Measurements from ENCODE around the gene CAMKMT.

The CAMKMT gene

DNA sequence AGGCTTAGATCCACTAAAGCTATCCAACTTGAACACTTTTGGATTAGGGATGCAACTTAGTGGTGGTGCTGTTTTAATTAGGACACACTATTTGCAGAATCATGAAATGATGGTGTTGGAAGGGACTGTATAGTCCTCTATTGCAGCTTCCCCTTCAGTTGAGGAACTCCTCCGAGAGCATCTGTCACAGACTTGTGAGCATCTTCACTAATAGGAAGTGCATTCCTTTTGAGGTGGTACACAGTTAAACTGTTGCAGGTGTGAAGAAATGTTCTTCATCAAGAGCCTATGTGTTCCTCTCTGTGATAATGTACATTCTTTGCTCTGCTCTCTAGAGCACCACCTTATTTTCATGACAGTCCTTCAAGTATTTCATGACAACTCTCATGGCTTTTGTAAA lies 197.4 kb downstream of the CAMKMT start:
- H3K27me3 ChIP-seq (ENCODE audit: insufficient read depth, poor library complexity, severe bottlenecking): no peaks in the 10 kb centered on the region
- H3K36me3 ChIP-seq (ENCODE audit: low read depth): no peaks in the 10 kb centered on the region
- no peaks in the 10 kb centered on the region for H3K9me3 ChIP-seq (ENCODE audit: severe bottlenecking)
- H3K27ac ChIP-seq (ENCODE audit: poor library complexity, severe bottlenecking): no peak overlapping the region
- H3K4me3 ChIP-seq (ENCODE audit: severe bottlenecking): no peak overlapping the region
- TF ChIP-seq, protein P1, sequence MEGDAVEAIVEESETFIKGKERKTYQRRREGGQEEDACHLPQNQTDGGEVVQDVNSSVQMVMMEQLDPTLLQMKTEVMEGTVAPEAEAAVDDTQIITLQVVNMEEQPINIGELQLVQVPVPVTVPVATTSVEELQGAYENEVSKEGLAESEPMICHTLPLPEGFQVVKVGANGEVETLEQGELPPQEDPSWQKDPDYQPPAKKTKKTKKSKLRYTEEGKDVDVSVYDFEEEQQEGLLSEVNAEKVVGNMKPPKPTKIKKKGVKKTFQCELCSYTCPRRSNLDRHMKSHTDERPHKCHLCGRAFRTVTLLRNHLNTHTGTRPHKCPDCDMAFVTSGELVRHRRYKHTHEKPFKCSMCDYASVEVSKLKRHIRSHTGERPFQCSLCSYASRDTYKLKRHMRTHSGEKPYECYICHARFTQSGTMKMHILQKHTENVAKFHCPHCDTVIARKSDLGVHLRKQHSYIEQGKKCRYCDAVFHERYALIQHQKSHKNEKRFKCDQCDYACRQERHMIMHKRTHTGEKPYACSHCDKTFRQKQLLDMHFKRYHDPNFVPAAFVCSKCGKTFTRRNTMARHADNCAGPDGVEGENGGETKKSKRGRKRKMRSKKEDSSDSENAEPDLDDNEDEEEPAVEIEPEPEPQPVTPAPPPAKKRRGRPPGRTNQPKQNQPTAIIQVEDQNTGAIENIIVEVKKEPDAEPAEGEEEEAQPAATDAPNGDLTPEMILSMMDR (IDR thresholded peaks at IDR 0.05; ENCODE audit: poor library complexity, severe bottlenecking): no peak
- DNase-seq (ENCODE audit: low spot score) (no peak), ATAC-seq (ENCODE audit: low read depth) (no peak)
- peaks cover 8% of the 10 kb centered on the region for H3K4me1 ChIP-seq (ENCODE audit: insufficient read depth, poor library complexity, severe bottlenecking)

DNA sequence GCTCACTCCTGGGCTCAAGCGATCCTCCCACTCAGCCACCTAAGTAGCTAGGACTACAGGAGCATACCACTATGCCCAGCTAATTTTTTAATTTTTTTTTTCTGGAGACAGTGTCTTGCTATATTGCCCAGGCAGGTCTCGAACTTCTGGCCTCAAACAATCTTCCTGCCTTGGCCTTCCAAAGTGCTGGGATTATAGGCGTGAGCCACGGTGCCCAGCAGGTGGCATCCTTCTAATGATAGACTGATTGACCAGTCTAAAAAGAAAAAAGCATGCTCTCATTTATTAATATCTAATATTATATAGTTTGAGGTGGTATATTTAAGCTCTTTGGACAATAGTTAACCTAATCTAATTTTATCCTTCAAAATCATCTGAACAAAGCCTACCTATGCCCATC lies 198.6 kb downstream of the CAMKMT start:
- no peaks in the 10 kb centered on the region for H3K27me3 ChIP-seq (ENCODE audit: insufficient read depth, poor library complexity, severe bottlenecking)
- DNase-seq (ENCODE audit: low spot score) (no peak), ATAC-seq (ENCODE audit: low read depth) (0 out of 3 replicates have a peak, but pooled peaks have one; percentile 23)
- no peak overlapping the region for H3K4me3 ChIP-seq (ENCODE audit: severe bottlenecking)
- H3K27ac ChIP-seq (ENCODE audit: poor library complexity, severe bottlenecking): no peak overlapping the region
- TF ChIP-seq, protein P1 (IDR thresholded peaks at IDR 0.05; ENCODE audit: poor library complexity, severe bottlenecking): peak; percentile 44
- no peaks in the 10 kb centered on the region for H3K36me3 ChIP-seq (ENCODE audit: low read depth)
- peaks cover 6% of the 10 kb centered on the region for H3K4me1 ChIP-seq (ENCODE audit: insufficient read depth, poor library complexity, severe bottlenecking)
- H3K9me3 ChIP-seq (ENCODE audit: severe bottlenecking): no peaks in the 10 kb centered on the region

DNA sequence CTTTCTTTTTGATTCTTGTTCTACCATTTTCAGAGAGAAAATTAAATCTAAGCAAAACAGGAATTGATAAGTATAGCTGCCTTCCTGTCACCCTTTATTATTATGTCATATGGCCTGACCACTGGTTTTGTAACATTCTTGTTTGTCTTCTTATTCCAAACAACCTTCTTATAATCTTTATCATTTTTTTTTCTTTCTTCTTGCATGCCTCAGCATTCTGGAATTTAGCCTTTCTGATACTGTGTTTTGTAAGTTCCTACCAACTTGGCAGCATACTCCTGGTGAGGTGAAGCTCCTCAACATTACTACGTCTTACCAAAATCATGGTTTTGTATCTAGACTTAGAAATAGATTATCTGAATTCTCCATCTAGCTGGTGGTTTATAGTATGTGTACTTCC lies 199.2 kb downstream of the CAMKMT start:
- TF ChIP-seq, protein P1 (IDR thresholded peaks at IDR 0.05; ENCODE audit: poor library complexity, severe bottlenecking): peak; percentile 5

DNA sequence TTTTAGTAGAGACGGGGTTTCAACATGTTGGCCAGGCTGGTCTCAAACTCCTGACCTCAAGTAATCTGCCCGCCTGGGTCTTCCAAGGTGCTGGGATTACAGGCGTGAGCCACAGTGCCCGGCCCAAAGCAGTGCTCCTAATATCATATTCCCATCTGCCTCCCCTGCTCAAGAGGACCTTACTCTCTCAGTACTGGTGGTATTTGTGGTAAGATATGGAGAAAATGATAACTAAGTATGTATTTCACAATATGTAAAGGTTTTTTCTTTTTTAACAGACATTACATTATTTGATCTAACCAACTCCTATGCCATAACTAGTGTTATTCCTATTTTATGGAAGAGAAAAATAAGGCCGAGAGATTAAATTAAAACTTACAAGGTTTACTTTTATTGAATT lies 201.0 kb downstream of the CAMKMT start:
- Histone ChIP-seq H3K36me3 (ENCODE audit: low read depth) (no peaks in the 10 kb centered on the region), H3K4me3 (ENCODE audit: severe bottlenecking) (no peak overlapping the region)

More for the DNA sequence above, 199.2 kb downstream of the CAMKMT start:
- peak; percentile 48; the same call in 1 of the 3 replicates for ATAC-seq (ENCODE audit: low read depth)
- H3K27ac ChIP-seq (ENCODE audit: poor library complexity, severe bottlenecking): no peak overlapping the region
- no peaks in the 10 kb centered on the region for H3K27me3 ChIP-seq (ENCODE audit: insufficient read depth, poor library complexity, severe bottlenecking)
- no peaks in the 10 kb centered on the region for H3K36me3 ChIP-seq (ENCODE audit: low read depth)
- DNase-seq (ENCODE audit: low spot score): no peak
- H3K4me3 ChIP-seq (ENCODE audit: severe bottlenecking): no peak overlapping the region
- peaks cover 6% of the 10 kb centered on the region for H3K4me1 ChIP-seq (ENCODE audit: insufficient read depth, poor library complexity, severe bottlenecking)
- H3K9me3 ChIP-seq (ENCODE audit: severe bottlenecking): no peaks in the 10 kb centered on the region

DNA sequence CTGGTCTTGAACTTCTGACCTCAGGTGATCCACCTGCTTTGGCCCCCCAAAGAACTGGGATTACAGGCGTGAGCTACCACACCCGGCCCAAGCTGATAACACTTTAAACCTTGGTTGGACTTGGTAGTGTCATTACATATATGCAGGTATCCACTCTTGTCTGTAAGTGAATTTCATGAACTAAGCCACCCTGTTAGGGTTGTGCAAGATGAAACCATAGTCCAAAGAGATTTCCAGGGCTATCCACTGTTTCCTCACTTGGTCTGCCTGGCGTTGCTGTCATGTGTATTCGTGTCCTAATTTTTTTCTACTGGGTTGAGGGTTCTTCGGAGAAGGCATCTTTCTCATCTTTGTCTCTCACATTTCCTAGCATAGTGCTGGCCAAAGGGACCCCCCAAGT lies 203.0 kb downstream of the CAMKMT start:
- H3K27ac ChIP-seq (ENCODE audit: poor library complexity, severe bottlenecking): no peak overlapping the region
- no peak for DNase-seq (ENCODE audit: low spot score)
- no peak overlapping the region for H3K4me3 ChIP-seq (ENCODE audit: severe bottlenecking)
- ATAC-seq (ENCODE audit: low read depth): no peak
- H3K36me3 ChIP-seq (ENCODE audit: low read depth): no peaks in the 10 kb centered on the region
- no peaks in the 10 kb centered on the region for H3K9me3 ChIP-seq (ENCODE audit: severe bottlenecking)
- no peaks in the 10 kb centered on the region for H3K27me3 ChIP-seq (ENCODE audit: insufficient read depth, poor library complexity, severe bottlenecking)
- peaks cover 9% of the 10 kb centered on the region for H3K4me1 ChIP-seq (ENCODE audit: insufficient read depth, poor library complexity, severe bottlenecking)
- TF ChIP-seq, protein P1 (IDR thresholded peaks at IDR 0.05; ENCODE audit: poor library complexity, severe bottlenecking): no peak

More for the DNA sequence above, 201.0 kb downstream of the CAMKMT start:
- DNase-seq (ENCODE audit: low spot score) (no peak), ATAC-seq (ENCODE audit: low read depth) (no peak)
- TF ChIP-seq, protein P1 (IDR thresholded peaks at IDR 0.05; ENCODE audit: poor library complexity, severe bottlenecking): no peak
- no peaks in the 10 kb centered on the region for H3K27me3 ChIP-seq (ENCODE audit: insufficient read depth, poor library complexity, severe bottlenecking)
- no peaks in the 10 kb centered on the region for H3K9me3 ChIP-seq (ENCODE audit: severe bottlenecking)
- H3K4me1 ChIP-seq (ENCODE audit: insufficient read depth, poor library complexity, severe bottlenecking): peaks cover 6% of the 10 kb centered on the region
- H3K27ac ChIP-seq (ENCODE audit: poor library complexity, severe bottlenecking): no peak overlapping the region

Measured in RWPE2 (cell line).